ENCODE results near the gene RAB11B.
"Not testable (repeated sequence)": the region's sequence is repeated elsewhere in the genome, so short reads cannot be mapped to it uniquely, and the experiment has no call there.

Gene RAB11B

GRCh38 chr19:8441725-8442544 is 51.8 kb downstream of the RAB11B start:
- DNase-seq = no peak

- not testable (repeated sequence) for DNase-seq
Measured at GRCh38 chr19:8444140-8444676, 54.0 kb downstream of the RAB11B start.

GRCh38 chr19:8444677-8445487 is 54.7 kb downstream of the RAB11B start, which contains the start of gene HNRNPM:
HNRNPM (plus strand) TSS chr19:8444975; CDS start chr19:8444999, 24 bp downstream.
- peak; percentile 95 for DNase-seq

GRCh38 chr19:8445488-8446001 is 55.4 kb downstream of the RAB11B start:
- peak; percentile 41 for DNase-seq

GRCh38 chr19:8446061-8446709 is 56.0 kb downstream of the RAB11B start:
- no peak for DNase-seq

- no peak for DNase-seq
Measured at GRCh38 chr19:8449830-8450229, 59.7 kb downstream of the RAB11B start.

GRCh38 chr19:8451377-8451776 is 61.2 kb downstream of the RAB11B start:
- DNase-seq = no peak

- no peak for DNase-seq
Measured at GRCh38 chr19:8451885-8452284, 61.7 kb downstream of the RAB11B start.

- DNase-seq = no peak
Measured at GRCh38 chr19:8452446-8453123, 62.4 kb downstream of the RAB11B start.

GRCh38 chr19:8453616-8454015 is 63.5 kb downstream of the RAB11B start:
- DNase-seq = no peak
